ENCODE measurements around the gene P2RX1.

- TF ChIP-seq CTCF (IDR thresholded peaks at IDR 0.05; ENCODE audit: low read depth, low read length, missing input control) (no peak), REST (IDR thresholded peaks at IDR 0.05) (no peak), RAD21 (IDR thresholded peaks at IDR 0.05) (no peak), TAF1 (conservative IDR thresholded peaks at IDR 0.05) (no peak), GABPA (IDR thresholded peaks at IDR 0.05 in 1 of 2, conservative IDR thresholded peaks at IDR 0.05 in 1 of 2) (no peak), ZBTB33 (IDR thresholded peaks at IDR 0.05) (no peak), MAX (IDR thresholded peaks at IDR 0.05) (no peak), SP1 (IDR thresholded peaks at IDR 0.05) (no peak), YY1 (IDR thresholded peaks at IDR 0.05) (no peak)
Observed at GRCh38 chr17:3848229-3848835, 67.9 kb downstream of the P2RX1 start.
